H1 (cell line): ENCODE data around the gene ARHGAP6. TPM values are rescaled to one million over a fixed set of nuclear protein-coding genes. Genes with fewer than 3 reads are reported as not detected.

Source experiments
- CTCF ChIA-PET: fragments of 300-600 bp; sonication (Branson Sonifier 250); formaldehyde crosslinking; loops from one replicate; lab custom pipeline; 2021; ENCODE audit not compliant: partially characterized antibody; lab: Charles Lee
- POLR2A ChIA-PET: fragments of 300-600 bp; sonication (Branson Sonifier 250); formaldehyde crosslinking; loops from one replicate; lab custom pipeline; 2021; ENCODE audit warnings: inconsistent platforms; ENCODE audit not compliant: partially characterized antibody; lab: Charles Lee
- DNase-seq, 2 experiments: peaks; one replicate each; pipeline versions ENCODE4 v3.0.0 to v3.0.0-alpha.2; 2010 to 2022; ENCODE audit warnings: low spot score in 2 of 2, low read depth in 1 of 2, mixed read lengths in 1 of 2
- FAIRE-seq: peaks from 2 replicates; lab custom pipeline; 2011; peaks lifted over from hg19 to GRCh38; lab: Jason Lieb, UNC
- H2AFZ ChIP-seq: 2 replicates; pipeline ENCODE4 v1.8.1; 2012; ENCODE audit warnings: low read length, inconsistent platforms
- H2AK5ac ChIP-seq: 2 replicates; pipeline ENCODE4 v1.6.1; 2013; ENCODE audit warnings: low read depth, low read length
- H2BK120ac ChIP-seq: replicated peaks from 2 replicates; pipeline ENCODE3; 2013; ENCODE audit warnings: low read depth, low read length, inconsistent platforms
- H2BK12ac ChIP-seq: 2 replicates; pipeline ENCODE4 v1.6.1; 2013; ENCODE audit warnings: low read depth, low read length
- H2BK15ac ChIP-seq: 2 replicates; pipeline ENCODE4 v1.6.1; 2013; ENCODE audit warnings: low read length
- H2BK20ac ChIP-seq: 2 replicates; pipeline ENCODE4 v1.6.1; 2013; ENCODE audit warnings: low read length
- H2BK5ac ChIP-seq: 2 replicates; pipeline ENCODE4 v1.6.1; 2013; ENCODE audit warnings: low read depth, low read length
- H3K14ac ChIP-seq: 2 replicates; pipeline ENCODE4 v1.6.1; 2013; ENCODE audit warnings: inconsistent platforms; ENCODE audit not compliant: insufficient read length
- H3K18ac ChIP-seq: 2 replicates; pipeline ENCODE4 v1.6.1; 2013; ENCODE audit warnings: low read length; ENCODE audit errors: extremely low read depth
- H3K23ac ChIP-seq: 2 replicates; pipeline ENCODE4 v1.6.1; 2013; ENCODE audit warnings: inconsistent platforms; ENCODE audit not compliant: insufficient read length
- H3K23me2 ChIP-seq: 2 replicates; pipeline ENCODE4 v1.6.1; 2013; ENCODE audit warnings: low read depth, low read length
- H3K27ac ChIP-seq: 2 replicates; pipeline ENCODE4 v1.6.1; 2011; ENCODE audit warnings: low read depth, low read length, inconsistent platforms
- H3K27me3 ChIP-seq, 4 experiments: replicated peaks in 1 of 4; 1 replicate in 1 of 4; 2 replicates in 3 of 4; pipeline versions ENCODE4 v1.6.1 to v1.8.1; 2011 to 2013; ENCODE audit warnings: low read length in 3 of 4, mild to moderate bottlenecking in 3 of 4, inconsistent platforms in 2 of 4, mixed read lengths in 2 of 4, moderate library complexity in 1 of 4; ENCODE audit not compliant: control insufficient read depth in 3 of 4, insufficient read depth in 3 of 4; ENCODE audit errors: extremely low read depth in 1 of 4
- H3K36me3 ChIP-seq, 4 experiments: 2 replicates each; pipeline versions ENCODE4 v1.6.1 to v1.8.1; 2011 to 2013; ENCODE audit warnings: mild to moderate bottlenecking in 4 of 4, low read length in 3 of 4, moderate library complexity in 2 of 4, control low read depth in 1 of 4, inconsistent platforms in 1 of 4; ENCODE audit not compliant: insufficient read depth in 4 of 4, control insufficient read depth in 2 of 4
- H3K4ac ChIP-seq: replicated peaks from 2 replicates; pipeline ENCODE3; 2013; ENCODE audit warnings: low read length, low read depth, mixed read lengths, inconsistent platforms; ENCODE audit not compliant: insufficient read length
- H3K4me1 ChIP-seq, 4 experiments: replicated peaks in 1 of 4; 1 replicate in 1 of 4; 2 replicates in 3 of 4; pipeline versions ENCODE4 v1.6.1 to v1.8.1; 2011 to 2013; ENCODE audit warnings: low read length in 3 of 4, inconsistent platforms in 2 of 4, mixed read lengths in 1 of 4; ENCODE audit not compliant: insufficient read depth in 4 of 4, control insufficient read depth in 3 of 4
- H3K4me2 ChIP-seq, 2 experiments: 2 replicates each; pipeline versions ENCODE4 v1.6.1 to v1.8.1; 2011 to 2013; ENCODE audit warnings: low read depth in 2 of 2, low read length in 2 of 2, control low read depth in 1 of 2, inconsistent platforms in 1 of 2, mild to moderate bottlenecking in 1 of 2; ENCODE audit not compliant: insufficient read depth in 1 of 2
- H3K4me3 ChIP-seq, 4 experiments: fragments of 200-600, 300-600 bp in 1 of 4; sonication (generic), shearing (Covaris generic), sonication (Bioruptor Twin) in 1 of 4; 2 replicates each; pipeline versions ENCODE4 v1.5.1 to v1.8.1; 2011 to 2016; ENCODE audit warnings: low read length in 4 of 4, low read depth in 3 of 4, control low read depth in 2 of 4, inconsistent platforms in 2 of 4, mild to moderate bottlenecking in 2 of 4, mixed read lengths in 1 of 4, moderate library complexity in 1 of 4; ENCODE audit not compliant: insufficient read depth in 2 of 4; ENCODE audit errors: extremely low read depth in 1 of 4
- H3K56ac ChIP-seq: replicated peaks from 2 replicates; pipeline ENCODE3; 2013; ENCODE audit warnings: low read depth, mild to moderate bottlenecking, mixed read lengths, low read length, inconsistent platforms; ENCODE audit not compliant: insufficient read length
- H3K79me1 ChIP-seq: 2 replicates; pipeline ENCODE4 v1.6.1; 2013; ENCODE audit warnings: low read depth, low read length, control low read depth
- H3K79me2 ChIP-seq, 2 experiments: 2 replicates each; pipeline versions ENCODE4 v1.6.1 to v1.8.1; 2012 to 2013; ENCODE audit warnings: low read length in 2 of 2, mild to moderate bottlenecking in 2 of 2, inconsistent platforms in 1 of 2; ENCODE audit not compliant: insufficient read depth in 2 of 2, control insufficient read depth in 1 of 2
- H3K9ac ChIP-seq, 4 experiments: replicated peaks in 1 of 4; 1 replicate in 1 of 4; 2 replicates in 3 of 4; pipeline versions ENCODE4 v1.6.1 to v1.8.1; 2011 to 2013; ENCODE audit warnings: low read depth in 3 of 4, low read length in 3 of 4, control low read depth in 2 of 4, mild to moderate bottlenecking in 2 of 4, moderate library complexity in 2 of 4, inconsistent platforms in 1 of 4; ENCODE audit errors: extremely low read depth in 1 of 4
- H3K9me3 ChIP-seq, 2 experiments: 2 replicates each; pipeline versions ENCODE4 v1.6.1 to v1.8.1; 2012 to 2013; ENCODE audit warnings: mild to moderate bottlenecking in 2 of 2, moderate library complexity in 2 of 2, control low read depth in 1 of 2, inconsistent platforms in 1 of 2, low read depth in 1 of 2, low read length in 1 of 2, mixed read lengths in 1 of 2; ENCODE audit not compliant: insufficient read depth in 2 of 2
- H4K20me1 ChIP-seq, 2 experiments: replicated peaks in 1 of 2; 2 replicates each; pipeline versions ENCODE3 to v1.8.1; 2011 to 2013; ENCODE audit warnings: inconsistent platforms in 2 of 2, low read length in 2 of 2, mild to moderate bottlenecking in 1 of 2; ENCODE audit not compliant: insufficient read depth in 2 of 2, control insufficient read depth in 1 of 2
- H4K5ac ChIP-seq: 2 replicates; pipeline ENCODE4 v1.6.1; 2013; ENCODE audit warnings: low read length, low read depth, mixed read lengths, inconsistent platforms; ENCODE audit not compliant: insufficient read length
- H4K8ac ChIP-seq: 2 replicates; pipeline ENCODE4 v1.8.0; 2013; ENCODE audit warnings: mild to moderate bottlenecking, moderate library complexity, low read length, inconsistent platforms; ENCODE audit not compliant: insufficient read depth; ENCODE audit errors: extremely low read depth
- H4K91ac ChIP-seq: replicated peaks from 2 replicates; pipeline ENCODE3; 2013; ENCODE audit warnings: low read length, mixed read lengths, inconsistent platforms; ENCODE audit not compliant: insufficient read length
- GABPA ChIP-seq: IDR thresholded peaks from 2 replicates; pipeline ENCODE4 v1.6.1; 2011; ENCODE audit warnings: mild to moderate bottlenecking, low read length, moderate library complexity, borderline replicate concordance; ENCODE audit not compliant: insufficient read depth
- WGBS, 2 experiments: shearing (Covaris generic) in 1 of 2; methylation state at CpG; one replicate each; pipeline versions ENCODE4 v1.1.6 to v1.1.7; 2013 to 2015; ENCODE audit warnings: low lambda C conversion rate in 2 of 2, mixed read lengths in 2 of 2, inconsistent platforms in 1 of 2, low coverage in 1 of 2, missing lambda C conversion rate in 1 of 2; ENCODE audit not compliant: insufficient replicate concordance in 2 of 2, insufficient coverage in 1 of 2, insufficient read length in 1 of 2; ENCODE audit errors: extremely low coverage in 1 of 2, missing lambda C conversion rate in 1 of 2; 5-methylcytosine and 5-hydroxymethylcytosine counted together
- polyA plus RNA-seq, 7 experiments: library from polyadenylated mRNA; depleted of rRNA in 3 of 7; stranded (reverse) in 5 of 7; unstranded in 2 of 7; fragments of >200 nt in 5 of 7; fragments of 200-250 nt in 2 of 7; gene quantifications; 1 replicate in 5 of 7; 2 replicates in 1 of 7; 4 replicates in 1 of 7; pipeline versions ENCODE4 v1.2.1 to v1.2.3, GENCODE V29; 2011 to 2013; ENCODE audit warnings: missing spikeins in 2 of 7, mixed read lengths in 2 of 7
- total RNA-seq: library from RNA; stranded (reverse); fragmentation: NEBNext Ultra II Directional; extraction: Animal tissue kit (Norgen Biotek cat#: 25700); gene quantifications from 2 replicates; pipeline ENCODE4 v1.2.1, GENCODE V29; 2021

ARHGAP6 gene
- total and polyA plus RNA-seq, 2 of the 8 experiments (the other 6 are each of a cell fraction or from before 2014, with no cell fraction given), result 0.35 to 0.82 TPM

GRCh38 chrX:11386001-11386523, 279.7 kb downstream of the ARHGAP6 start:
- H4K91ac ChIP-seq, result no peak overlapping the region
- H2BK15ac ChIP-seq, result no peak overlapping the region
- 85% methylated on average over 3 of the region's 5 CpGs; no CpG with 5 or more reads in 1 of the 2 experiments for WGBS, 2 experiments
- no peaks in the 10 kb centered on the region for H4K20me1 ChIP-seq
- H2AFZ ChIP-seq, result no peak overlapping the region
- ChIA-PET CTCF (no interaction called here), POLR2A (no interaction called here)
- no peak overlapping the region for H4K8ac ChIP-seq
- no peaks in the 10 kb centered on the region for H3K79me1 ChIP-seq
- no peaks in the 10 kb centered on the region for H3K9me3 ChIP-seq
- no peak overlapping the region for H2BK20ac ChIP-seq
- H3K27me3 ChIP-seq, result no peaks in the 10 kb centered on the region
- no peak overlapping the region for H3K23ac ChIP-seq
- H3K23me2 ChIP-seq, result no peaks in the 10 kb centered on the region
- H3K4ac ChIP-seq, result no peak overlapping the region
- H3K9ac ChIP-seq, result no peak overlapping the region
- H2AK5ac ChIP-seq, result no peak overlapping the region
- no peak overlapping the region for H4K5ac ChIP-seq
- H2BK12ac ChIP-seq, result no peak overlapping the region
- TF ChIP-seq GABPA, result no peak
- no peak overlapping the region for H2BK120ac ChIP-seq
- no peak overlapping the region for H2BK5ac ChIP-seq
- H3K79me2 ChIP-seq, result no peaks in the 10 kb centered on the region
- H3K36me3 ChIP-seq, result no peaks in the 10 kb centered on the region
- H3K56ac ChIP-seq, result no peak overlapping the region
- no peak for DNase-seq
- no peak overlapping the region for H3K14ac ChIP-seq
- H3K18ac ChIP-seq, result no peak overlapping the region
- H3K27ac ChIP-seq, result no peak overlapping the region
- no peak overlapping the region for H3K4me3 ChIP-seq
- H3K4me2 ChIP-seq, result no peak overlapping the region
- no peaks in the 10 kb centered on the region for H3K4me1 ChIP-seq
- FAIRE-seq, result no peak
